ENCODE results near the gene TCP11L1.
"Not testable (repeated sequence)": the region's sequence is repeated elsewhere in the genome, so short reads cannot be mapped to it uniquely, and the experiment has no call there.

The TCP11L1 gene

GRCh38 chr11:33029218-33029617 lies 10.2 kb upstream of the TCP11L1 start:
- DNase-seq: not testable (repeated sequence)

- DNase-seq: no peak
Observed at GRCh38 chr11:33033493-33033892, 5.9 kb upstream of the TCP11L1 start.

- no peak for DNase-seq
Observed at GRCh38 chr11:33035011-33035410, 4.4 kb upstream of the TCP11L1 start.

GRCh38 chr11:33040033-33040861 lies 875 bp downstream of the TCP11L1 start:
- no peak for DNase-seq

- DNase-seq: no peak
Observed at GRCh38 chr11:33040862-33041453, 1.6 kb downstream of the TCP11L1 start.

- DNase-seq: no peak
Observed at GRCh38 chr11:33043221-33043830, 4.0 kb downstream of the TCP11L1 start.

- DNase-seq: peak; percentile 85
Observed at GRCh38 chr11:33044285-33044756, 4.9 kb downstream of the TCP11L1 start.

- DNase-seq: peak; percentile 50
Observed at GRCh38 chr11:33045551-33046255, 6.3 kb downstream of the TCP11L1 start.

- not testable (repeated sequence) for DNase-seq
Observed at GRCh38 chr11:33048701-33049100, 9.3 kb downstream of the TCP11L1 start.

- not testable (repeated sequence) for DNase-seq
Observed at GRCh38 chr11:33049565-33050408, 10.4 kb downstream of the TCP11L1 start.

GRCh38 chr11:33052231-33052630 lies 12.9 kb downstream of the TCP11L1 start:
- no peak for DNase-seq

- no peak for DNase-seq
Observed at GRCh38 chr11:33055375-33055774, 16.0 kb downstream of the TCP11L1 start.

- DNase-seq: no peak
Observed at GRCh38 chr11:33057284-33057683, 17.9 kb downstream of the TCP11L1 start.

- no peak for DNase-seq
Observed at GRCh38 chr11:33059331-33060007, 20.1 kb downstream of the TCP11L1 start.

- no peak for DNase-seq
Observed at GRCh38 chr11:33060271-33060670, 20.9 kb downstream of the TCP11L1 start.

GRCh38 chr11:33062137-33062536 lies 22.8 kb downstream of the TCP11L1 start:
- DNase-seq: no peak

- DNase-seq: no peak
Observed at GRCh38 chr11:33063326-33063881, 24.0 kb downstream of the TCP11L1 start.

- no peak for DNase-seq
Observed at GRCh38 chr11:33064033-33064825, 24.9 kb downstream of the TCP11L1 start.

GRCh38 chr11:33064866-33065265 lies 25.5 kb downstream of the TCP11L1 start:
- no peak for DNase-seq

- DNase-seq: peak; percentile 35
Observed at GRCh38 chr11:33065445-33066178, 26.2 kb downstream of the TCP11L1 start.

Data from NCI-H226 (cell line).